Stomach (tissue), 19 donors: ENCODE results near the gene CD109. TPM values are rescaled to one million over a fixed set of nuclear protein-coding genes. Genes with fewer than 3 reads are reported as not detected.

Experiments
- DNase-seq, 2 donors: peaks; one replicate each; pipeline versions ENCODE4 v3.0.0 to v3.0.0-alpha.2; 2013 to 2019
- H3K27ac ChIP-seq, 5 donors: fragments of 200-600 bp in 4 of 5; sonication (generic) in 4 of 5; one replicate each; pipeline ENCODE4 v1.5.1; 2013 to 2019; ENCODE audit warnings: mild to moderate bottlenecking in 1 of 5, moderate library complexity in 1 of 5
- H3K27me3 ChIP-seq, 3 donors: fragments of 200-600 bp; sonication (generic); one replicate each; pipeline ENCODE4 v1.5.1; 2017 to 2019; ENCODE audit warnings: mixed run types in 1 of 3
- H3K36me3 ChIP-seq, 4 donors: fragments of 200-600 bp; sonication (generic); 1 replicate in 3 of 4; 2 replicates in 1 of 4; pipeline ENCODE4 v1.5.1; 2016 to 2019
- H3K4me1 ChIP-seq, 4 donors: fragments of 200-600 bp; sonication (generic); one replicate each; pipeline ENCODE4 v1.5.1; 2016 to 2019
- H3K4me3 ChIP-seq, 4 donors: fragments of 200-600 bp; sonication (generic) in 3 of 4; one replicate each; pipeline ENCODE4 v1.5.1; 2016 to 2019; ENCODE audit warnings: mild to moderate bottlenecking in 1 of 4
- H3K9me3 ChIP-seq, 4 donors: fragments of 200-600 bp; sonication (generic); one replicate each; pipeline ENCODE4 v1.5.1; 2016 to 2019
- CTCF ChIP-seq, 7 experiments: fragments of 450-650 bp in 4 of 7; fragments of 200-600 bp in 3 of 7; sonication (generic) in 3 of 7; IDR thresholded peaks; one replicate each; pipeline ENCODE4 v1.5.1; 2016 to 2019; ENCODE audit warnings: antibody characterized with exemption in 7 of 7, control low read depth in 2 of 7, mild to moderate bottlenecking in 1 of 7
- EP300 ChIP-seq: sonication (generic); formaldehyde crosslinking; IDR thresholded peaks from one replicate; pipeline ENCODE4 v1.6.1; 2017; ENCODE audit warnings: antibody characterized with exemption
- POLR2A ChIP-seq, 4 donors: fragments of 450-650 bp; IDR thresholded peaks; one replicate each; pipeline ENCODE4 v1.6.1; 2016; ENCODE audit warnings: antibody characterized with exemption in 4 of 4, control low read depth in 2 of 4, mild to moderate bottlenecking in 1 of 4, moderate library complexity in 1 of 4
- POLR2AphosphoS5 ChIP-seq, 3 donors: sonication (generic); formaldehyde crosslinking; IDR thresholded peaks; one replicate each; pipeline ENCODE4 v1.6.1; 2016; ENCODE audit warnings: antibody characterized with exemption in 3 of 3
- WGBS, 5 donors: extraction: QIAGEN DNeasy Blood & Tissue Kit in 3 of 5; methylation state at CpG; one replicate each; pipeline versions ENCODE4 v1.1.5 to v1.1.7; 2013 to 2018; 5-methylcytosine and 5-hydroxymethylcytosine counted together
- intact Hi-C: fragments of 100-400 bp; cut with DNase I; formaldehyde crosslinking; loops from one replicate; pipeline ENCODE4 v1.15.1; 2023; ENCODE audit warnings: low total_unique reads
- long read RNA-seq, 10 donors: transcript quantifications; one replicate each; lab custom pipeline, GENCODE V29; 2026
- polyA plus RNA-seq, 3 donors: library from polyadenylated mRNA; stranded (reverse); fragments of 200-250 nt; gene quantifications; one replicate each; pipeline ENCODE4 v1.2.3, GENCODE V29; 2013
- total RNA-seq, 5 donors: library from RNA; depleted of rRNA; stranded (reverse); fragments of >200 nt; gene quantifications; one replicate each; pipeline versions ENCODE4 v1.1.0 to v1.2.3, GENCODE V29; 2014 to 2016
- donor health status: healthy with polysubstance abuse.
- donor health status: Bipolar disorder and iron deficiency.
- donor health status: healthy.

CD109 gene
- total RNA-seq (10 to 100 TPM in 1 of 5 donors, 1 to 10 TPM in 2, under 1 TPM in 2; 0.58 to 19.6 (median 1.4) TPM), polyA plus RNA-seq (1 to 10 TPM in 1 of 3 donors, under 1 TPM in 2; 0.19 to 3.5 (median 0.31) TPM)
- long read RNA-seq, donor 1 = 0 reads
- long read RNA-seq, donor 2 = 0 reads
- long read RNA-seq, donor 3 = 0 reads
- long read RNA-seq, donor 4 = 0 reads
- long read RNA-seq, donor 5 = 0 reads
- long read RNA-seq, donor 6, full-length matches to known transcripts = 1 of 1 reads
- long read RNA-seq, donor 6, partial matches to known transcripts = 0 of 1 reads
- long read RNA-seq, donor 6, other reads (novel, unspliced or antisense) = 0 of 1 reads
- long read RNA-seq, donor 7, full-length matches to known transcripts = 1 of 1 reads
- long read RNA-seq, donor 7, partial matches to known transcripts = 0 of 1 reads
- long read RNA-seq, donor 7, other reads (novel, unspliced or antisense) = 0 of 1 reads
- long read RNA-seq, donor 8 = 0 reads
- long read RNA-seq, donor 9 = 0 reads
- long read RNA-seq, donor 10 = 0 reads

DNA sequence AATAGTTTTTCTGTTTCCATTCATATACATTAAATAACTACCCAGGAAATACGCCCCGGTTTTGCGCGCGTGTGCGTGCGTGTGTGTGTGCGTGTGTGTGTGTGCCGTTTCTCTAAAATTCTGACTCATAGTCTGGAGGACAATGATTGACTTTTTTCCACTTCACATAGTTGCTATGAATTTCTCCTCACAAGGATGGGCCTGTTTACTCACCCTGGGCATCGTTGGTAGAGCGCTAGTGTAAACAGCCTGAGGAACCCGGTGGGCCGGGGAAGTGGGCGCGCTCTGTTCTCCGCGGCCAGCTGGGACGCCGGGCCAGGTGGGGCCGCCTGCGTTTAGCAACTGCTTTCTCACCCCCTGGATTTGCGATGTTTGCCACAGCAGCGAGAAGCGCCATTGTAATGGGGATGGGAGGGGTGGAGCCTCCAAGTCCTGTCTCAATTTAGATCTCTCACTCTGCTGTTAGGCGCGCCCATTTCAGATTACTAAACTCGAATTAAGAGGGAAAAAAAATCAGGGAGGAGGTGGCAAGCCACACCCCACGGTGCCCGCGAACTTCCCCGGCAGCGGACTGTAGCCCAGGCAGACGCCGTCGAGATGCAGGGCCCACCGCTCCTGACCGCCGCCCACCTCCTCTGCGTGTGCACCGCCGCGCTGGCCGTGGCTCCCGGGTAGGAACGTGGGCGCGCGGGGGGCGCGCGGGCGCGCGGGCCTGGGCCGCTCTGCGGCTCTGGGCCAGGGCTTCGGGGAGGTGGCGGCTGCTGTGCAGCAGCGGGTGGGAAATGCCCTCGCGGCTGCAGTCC, at the start of gene CD109:
Gene CD109 (plus strand): TSS at position 585 of the 803 bp plus-strand sequence. CDS start 13 bp downstream, at position 598.
- H3K4me3 ChIP-seq = peak within 1 kb of the TSS; percentile 53 to 66 (median 54)
- WGBS, 5 donors = 2 to 4% (median 4%) methylated on average over 47 to 61 of the region's 61 CpGs
- peak in 1 of 2 donors; percentile 81 for DNase-seq
- intact Hi-C loops = no loop called here
- no peaks in the 10 kb centered on the region for H3K36me3 ChIP-seq
- H3K9me3 ChIP-seq = no peaks in the 10 kb centered on the region
- peaks cover 0 to 6% (median 6%) of the 10 kb centered on the region in 3 donors for H3K27me3 ChIP-seq
- TF ChIP-seq POLR2AphosphoS5 (IDR thresholded peaks at IDR 0.05) = peak in 1 of 3 donors; percentile 23
- no peak for TF ChIP-seq EP300
- H3K4me1 ChIP-seq = peaks cover 7 to 25% (median 15%) of the 10 kb centered on the region in 4 donors
- H3K27ac ChIP-seq = peak within 1 kb of the TSS; percentile 31 to 75 (median 52)

- no peaks in the 10 kb centered on the region for H3K9me3 ChIP-seq
- no peak overlapping the region for H3K4me3 ChIP-seq
- peaks cover 0 to 34% (median 22%) of the 10 kb centered on the region in 4 donors for H3K4me1 ChIP-seq
- no peak overlapping the region for H3K27ac ChIP-seq
- peaks cover 4 to 31% (median 16%) of the 10 kb centered on the region in 4 donors for H3K36me3 ChIP-seq
- DNase-seq = no peak
- TF ChIP-seq POLR2A (IDR thresholded peaks at IDR 0.05) (no peak), CTCF (IDR thresholded peaks at IDR 0.05) (no peak), EP300 (no peak), POLR2AphosphoS5 (IDR thresholded peaks at IDR 0.05) (no peak)
- intact Hi-C loops = no loop called here
- no peaks in the 10 kb centered on the region for H3K27me3 ChIP-seq
Measured at GRCh38 chr6:73648166-73648565, 47.8 kb upstream of the CD109 start.

DNA sequence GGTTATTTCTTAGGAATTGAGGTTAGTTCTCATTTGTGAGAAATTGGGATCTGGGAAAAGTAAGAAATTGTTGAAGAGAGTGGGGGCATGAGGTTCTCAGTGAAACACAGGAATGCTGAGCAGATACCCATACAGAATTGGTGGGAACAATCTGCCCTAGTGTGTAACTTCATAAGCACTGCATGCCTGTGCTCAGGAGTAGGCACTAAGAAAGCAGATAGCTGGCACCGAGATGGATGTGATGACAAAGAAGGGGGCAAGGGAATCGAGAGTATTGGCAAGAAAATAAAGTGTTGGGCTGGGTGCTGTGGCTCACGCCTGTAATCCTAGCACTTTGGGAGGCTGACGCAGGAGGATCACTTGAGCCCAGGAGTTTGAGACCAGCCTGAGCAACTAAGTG, 46.2 kb upstream of the CD109 start:
- H3K36me3 ChIP-seq = peaks cover 4 to 21% (median 14%) of the 10 kb centered on the region in 4 donors
- intact Hi-C loops = no loop called here
- TF ChIP-seq POLR2A (IDR thresholded peaks at IDR 0.05) (no peak), CTCF (IDR thresholded peaks at IDR 0.05) (no peak), POLR2AphosphoS5 (IDR thresholded peaks at IDR 0.05) (no peak), EP300 (no peak)
- WGBS, 5 donors = 68 to 79% (median 70%) methylated on average over 4 of the region's 4 CpGs
- no peaks in the 10 kb centered on the region for H3K27me3 ChIP-seq
- H3K4me3 ChIP-seq = no peak overlapping the region
- no peak overlapping the region for H3K27ac ChIP-seq
- no peaks in the 10 kb centered on the region for H3K9me3 ChIP-seq
- no peak for DNase-seq
- H3K4me1 ChIP-seq = peaks cover 0 to 39% (median 23%) of the 10 kb centered on the region in 4 donors

- H3K4me3 ChIP-seq = peak overlapping the region; percentile 75 to 100 (median 96)
- H3K9me3 ChIP-seq = no peaks in the 10 kb centered on the region
- H3K27ac ChIP-seq = peak overlapping the region; percentile 92 to 98 (median 98)
- 1 to 3% (median 3%) methylated on average over 18 to 32 of the region's 32 CpGs for WGBS, 5 donors
- peaks cover 4 to 19% (median 11%) of the 10 kb centered on the region in 4 donors for H3K36me3 ChIP-seq
- H3K4me1 ChIP-seq = peaks cover 7 to 32% (median 22%) of the 10 kb centered on the region in 4 donors
- no peaks in the 10 kb centered on the region for H3K27me3 ChIP-seq
- intact Hi-C loops = no loop called here
- peak; percentile 54 to 85 for DNase-seq
- TF ChIP-seq EP300 = no peak
- peak in 2 of 3 donors; percentile 24 to 43 for TF ChIP-seq POLR2AphosphoS5 (IDR thresholded peaks at IDR 0.05)
- peak in 4 of 7 experiments; percentile 6 to 35 (median 29) for TF ChIP-seq CTCF (IDR thresholded peaks at IDR 0.05)
Measured at GRCh38 chr6:73652637-73653570, 43.1 kb upstream of the CD109 start.
